NCI-H524 (cell line): Measurements from ENCODE around the gene SEL1L.
"Not testable (repeated sequence)": the region's sequence is repeated elsewhere in the genome, so short reads cannot be mapped to it uniquely, and the experiment has no call there.

Experiments used
- DNase-seq, 2 experiments: peaks; one replicate each; lab custom pipeline; 2025; lab: John Stamatoyannopoulos, UW

SEL1L gene

DNA sequence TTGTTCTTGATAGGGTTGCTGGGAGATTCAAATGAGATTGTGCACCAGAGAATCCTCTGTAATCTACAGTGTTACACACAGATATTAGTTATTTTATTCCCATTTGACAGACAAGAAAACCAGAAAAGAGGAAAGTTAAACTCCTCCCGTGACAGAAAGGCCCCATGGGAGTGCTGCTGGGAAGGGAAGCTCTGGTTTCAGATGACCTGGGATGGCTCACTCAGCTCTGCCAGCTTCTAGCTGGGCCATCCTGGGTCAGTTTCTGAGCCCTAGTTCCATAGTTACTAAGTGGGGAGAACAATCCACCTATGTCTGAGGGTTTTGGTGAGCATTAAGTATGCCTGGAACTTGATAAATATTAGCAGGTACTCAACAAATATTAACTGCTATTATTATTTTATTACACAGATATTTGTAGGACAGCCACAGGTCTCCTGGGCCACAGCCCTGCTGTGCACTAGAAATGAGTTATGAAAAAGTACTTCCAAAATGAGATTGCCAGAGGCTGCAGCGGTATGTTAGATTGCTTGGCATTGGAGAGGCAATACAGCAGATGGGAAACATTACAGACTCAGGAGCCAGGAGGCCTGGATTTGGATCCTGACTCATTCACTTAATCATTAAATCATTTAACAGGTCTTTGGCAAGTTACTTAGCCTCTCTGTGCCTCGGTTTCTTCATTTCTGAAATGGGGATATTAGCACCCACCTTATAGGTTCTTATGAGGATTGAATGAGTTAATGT lies 86.5 kb downstream of the SEL1L start:
- DNase-seq: no peak

GRCh38 chr14:81446279-81447007 lies 87.2 kb downstream of the SEL1L start:
- DNase-seq: no peak

DNA sequence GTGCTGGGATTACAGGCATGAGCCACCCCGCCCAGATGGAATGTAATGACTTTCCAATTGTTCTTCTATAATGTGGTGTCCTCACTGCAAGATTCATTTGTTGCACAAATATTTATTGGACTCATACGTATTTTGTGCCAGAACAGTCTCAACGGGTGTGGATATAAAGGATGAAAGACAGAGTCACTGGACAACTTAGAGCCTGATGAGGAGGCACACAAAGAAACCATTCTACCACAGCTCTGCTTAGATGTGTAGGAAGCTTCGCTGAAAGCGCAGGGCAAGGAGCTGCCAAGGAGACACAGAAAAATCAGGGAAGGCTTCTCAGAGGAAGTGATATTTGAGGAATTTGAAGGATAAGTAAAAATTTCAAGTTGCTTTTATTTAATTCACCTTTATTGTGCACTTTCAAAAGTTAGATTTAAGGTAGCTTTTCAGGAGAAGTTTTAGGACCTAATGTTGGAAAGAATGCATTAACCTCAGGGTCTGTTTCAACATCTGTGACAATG lies 92.0 kb downstream of the SEL1L start:
- no peak for DNase-seq

GRCh38 chr14:81440041-81440440 lies 93.6 kb downstream of the SEL1L start:
- DNase-seq: no peak

GRCh38 chr14:81437244-81437643 lies 96.4 kb downstream of the SEL1L start:
- DNase-seq: no peak

GRCh38 chr14:81436296-81437138 lies 97.1 kb downstream of the SEL1L start:
- DNase-seq: peak; percentile 80 to 94

GRCh38 chr14:81435391-81436295 lies 98.0 kb downstream of the SEL1L start:
- peak; percentile 85 to 95 for DNase-seq

DNA sequence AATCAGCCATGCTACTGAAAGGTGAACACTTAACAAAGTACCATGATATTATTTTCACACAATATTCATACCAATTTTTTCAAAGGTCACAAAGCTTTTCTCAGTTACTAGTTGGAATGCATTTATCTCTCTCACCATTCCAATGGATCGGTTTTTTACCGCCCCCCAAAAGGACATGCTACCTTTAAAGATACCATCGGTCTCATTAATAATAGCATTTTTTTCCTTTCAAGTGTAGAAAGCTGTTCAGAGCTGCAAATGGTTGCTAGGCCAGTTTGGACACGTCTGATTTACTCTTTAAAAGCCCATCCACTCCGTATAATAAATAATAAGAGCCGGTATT lies 98.6 kb downstream of the SEL1L start:
- no peak for DNase-seq

DNA sequence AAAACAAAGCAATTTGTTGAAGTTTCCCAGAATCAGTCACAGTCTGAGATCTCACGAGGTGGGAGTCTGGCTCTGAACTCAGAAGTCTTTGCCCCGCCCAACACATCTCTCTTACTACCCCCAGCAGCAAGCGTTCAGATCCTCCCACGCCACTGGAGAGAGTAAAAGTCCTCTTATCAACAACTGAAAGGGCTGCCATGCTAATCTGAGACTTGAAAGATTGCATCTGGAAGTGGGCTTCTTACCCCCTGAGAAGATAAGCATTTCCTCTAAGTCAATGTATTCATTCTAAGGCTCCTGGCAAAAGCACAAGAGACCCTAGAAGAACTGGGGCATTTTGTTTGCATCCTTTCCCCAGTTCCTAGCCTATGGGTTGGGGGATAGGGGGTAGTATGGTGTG lies 99.4 kb downstream of the SEL1L start:
- DNase-seq: peak in 1 of 2 experiments; percentile 29

GRCh38 chr14:81433378-81433777 lies 100.3 kb downstream of the SEL1L start:
- DNase-seq: no peak

- no peak for DNase-seq
Observed at GRCh38 chr14:81432219-81432661, 101.4 kb downstream of the SEL1L start.

- peak in 1 of 2 experiments; percentile 31 for DNase-seq
Observed at GRCh38 chr14:81430235-81430634, 103.4 kb downstream of the SEL1L start.

GRCh38 chr14:81429749-81430148 lies 103.9 kb downstream of the SEL1L start:
- not testable (repeated sequence) for DNase-seq

- DNase-seq: no peak
Observed at GRCh38 chr14:81429028-81429427, 104.6 kb downstream of the SEL1L start.

DNA sequence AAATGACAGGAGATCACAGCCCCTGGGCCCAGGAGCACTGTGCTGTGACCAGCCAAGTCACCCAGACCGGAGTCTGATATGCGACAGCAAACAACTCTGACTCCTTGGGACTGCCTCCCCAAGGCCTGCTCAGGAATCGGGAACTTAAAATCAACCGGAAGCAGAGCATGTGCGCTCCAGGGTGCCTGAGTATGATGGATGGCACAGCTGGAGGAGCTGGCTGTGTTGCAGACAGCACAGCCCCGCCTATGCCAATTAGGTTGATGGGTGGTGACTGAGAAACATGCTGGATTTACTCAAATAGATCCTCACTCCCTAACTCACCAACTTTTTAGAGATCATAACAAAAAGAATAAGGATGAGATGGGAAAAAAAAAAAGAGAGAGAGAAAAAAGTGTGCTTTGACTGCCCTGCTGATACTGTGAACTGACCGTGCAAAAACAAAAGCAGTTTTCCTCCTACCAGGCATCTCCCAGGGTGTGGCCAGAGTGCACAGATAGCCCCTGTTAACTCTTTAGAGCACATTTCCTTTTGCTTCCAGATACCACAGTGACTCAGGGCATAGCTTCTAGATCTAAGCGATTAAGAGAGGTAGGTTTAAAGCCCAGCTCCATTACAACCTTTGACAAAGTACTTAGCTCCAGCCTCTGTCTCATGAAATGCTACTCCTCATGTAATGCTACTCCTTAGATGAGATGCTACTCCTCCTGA lies 106.2 kb downstream of the SEL1L start:
- peak in 1 of 2 experiments; percentile 14 for DNase-seq

DNA sequence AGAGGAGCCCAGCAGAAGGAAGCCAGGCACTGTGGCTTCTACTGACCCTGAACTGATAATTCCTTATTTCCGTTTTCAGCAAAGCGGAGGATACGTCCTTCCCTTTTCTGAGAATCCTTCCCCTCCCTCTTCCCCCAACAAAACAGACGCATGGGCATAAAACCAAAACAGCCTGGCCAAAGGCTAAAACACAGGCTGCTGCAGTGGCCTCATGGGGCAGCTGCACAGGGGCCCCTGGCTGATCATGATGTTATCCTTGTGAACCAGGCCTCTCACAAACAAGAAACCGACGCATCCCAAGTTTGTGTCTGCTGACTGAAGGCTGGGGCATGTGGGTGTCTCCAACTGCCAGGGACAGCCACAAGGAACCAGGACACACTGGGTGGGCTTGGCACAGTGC lies 110.1 kb downstream of the SEL1L start:
- no peak for DNase-seq
